Loucy (cell line): Measurements from ENCODE around the gene RPH3AL.
"Not testable (repeated sequence)": the region's sequence is repeated elsewhere in the genome, so short reads cannot be mapped to it uniquely, and the experiment has no call there.

Source experiments
- H2AFZ ChIP-seq: fragments of 200-600 bp; sonication (generic); 2 replicates; pipeline ENCODE4 v1.6.0; 2016; ENCODE audit warnings: antibody characterized with exemption, mild to moderate bottlenecking, low read length, moderate library complexity
- H3F3A ChIP-seq: fragments of 200-600 bp; 2 replicates; pipeline ENCODE4 v1.6.0; 2016; ENCODE audit warnings: antibody characterized with exemption, low read depth, mild to moderate bottlenecking
- H3K27me3 ChIP-seq: fragments of 200-600 bp; sonication (generic); 2 replicates; pipeline ENCODE4 v1.6.1; 2014; ENCODE audit warnings: low read length, mild to moderate bottlenecking; ENCODE audit not compliant: insufficient read depth, poor library complexity, severe bottlenecking
- H3K36me3 ChIP-seq: fragments of 200-600 bp; sonication (generic); 2 replicates; pipeline ENCODE4 v1.6.1; 2016; ENCODE audit warnings: low read length; ENCODE audit not compliant: insufficient read depth
- H3K4me1 ChIP-seq: fragments of 200-600 bp; sonication (generic); 2 replicates; pipeline ENCODE4 v1.5.1; 2014; ENCODE audit warnings: low read length, mild to moderate bottlenecking; ENCODE audit not compliant: insufficient read depth, poor library complexity, severe bottlenecking
- H3K4me2 ChIP-seq: fragments of 200-600 bp; sonication (generic); 2 replicates; pipeline ENCODE4 v1.6.0; 2014; ENCODE audit warnings: antibody characterized with exemption, low read length, low read depth, mild to moderate bottlenecking; ENCODE audit not compliant: poor library complexity, severe bottlenecking
- H3K4me3 ChIP-seq: fragments of 200-600 bp; sonication (generic); 2 replicates; pipeline ENCODE4 v1.5.1; 2014; ENCODE audit warnings: low read length, mild to moderate bottlenecking, mixed read lengths; ENCODE audit not compliant: poor library complexity, severe bottlenecking
- H3K79me2 ChIP-seq: fragments of 200-600 bp; sonication (generic); 2 replicates; pipeline ENCODE4 v1.6.1; 2014; ENCODE audit warnings: low read length; ENCODE audit not compliant: insufficient read depth
- H3K9ac ChIP-seq: fragments of 200-600 bp; sonication (generic); 2 replicates; pipeline ENCODE4 v1.6.0; 2014; ENCODE audit warnings: mild to moderate bottlenecking, low read depth, low read length, moderate library complexity; ENCODE audit not compliant: poor library complexity, severe bottlenecking
- H3K9me2 ChIP-seq: fragments of 200-600 bp; sonication (generic); replicated peaks from 2 replicates; pipeline ENCODE4 v1.6.1; 2016; ENCODE audit warnings: low read depth, low read length, mixed read lengths
- H3K9me3 ChIP-seq: fragments of 200-600 bp; sonication (generic); 2 replicates; pipeline ENCODE4 v1.6.1; 2014; ENCODE audit warnings: mild to moderate bottlenecking, antibody characterized with exemption, low read length, low read depth; ENCODE audit not compliant: insufficient read depth
- H4K20me1 ChIP-seq: fragments of 200-600 bp; sonication (generic); 2 replicates; pipeline ENCODE4 v1.6.0; 2014; ENCODE audit warnings: antibody characterized with exemption, low read length, mild to moderate bottlenecking; ENCODE audit not compliant: insufficient read depth, poor library complexity, severe bottlenecking
- EZH2phosphoT487 ChIP-seq: fragments of 200-600 bp; IDR thresholded peaks from 2 replicates; pipeline ENCODE4 v1.6.1; 2018; ENCODE audit warnings: antibody characterized with exemption, mild to moderate bottlenecking, moderate library complexity, borderline replicate concordance
- TF ChIP-seq, protein P1 (sequence below): fragments of 200-600 bp; sonication (generic); conservative IDR thresholded peaks from 2 replicates; pipeline ENCODE4 v1.5.1; 2014; ENCODE audit warnings: mild to moderate bottlenecking, antibody characterized with exemption, low read length

The RPH3AL gene

DNA sequence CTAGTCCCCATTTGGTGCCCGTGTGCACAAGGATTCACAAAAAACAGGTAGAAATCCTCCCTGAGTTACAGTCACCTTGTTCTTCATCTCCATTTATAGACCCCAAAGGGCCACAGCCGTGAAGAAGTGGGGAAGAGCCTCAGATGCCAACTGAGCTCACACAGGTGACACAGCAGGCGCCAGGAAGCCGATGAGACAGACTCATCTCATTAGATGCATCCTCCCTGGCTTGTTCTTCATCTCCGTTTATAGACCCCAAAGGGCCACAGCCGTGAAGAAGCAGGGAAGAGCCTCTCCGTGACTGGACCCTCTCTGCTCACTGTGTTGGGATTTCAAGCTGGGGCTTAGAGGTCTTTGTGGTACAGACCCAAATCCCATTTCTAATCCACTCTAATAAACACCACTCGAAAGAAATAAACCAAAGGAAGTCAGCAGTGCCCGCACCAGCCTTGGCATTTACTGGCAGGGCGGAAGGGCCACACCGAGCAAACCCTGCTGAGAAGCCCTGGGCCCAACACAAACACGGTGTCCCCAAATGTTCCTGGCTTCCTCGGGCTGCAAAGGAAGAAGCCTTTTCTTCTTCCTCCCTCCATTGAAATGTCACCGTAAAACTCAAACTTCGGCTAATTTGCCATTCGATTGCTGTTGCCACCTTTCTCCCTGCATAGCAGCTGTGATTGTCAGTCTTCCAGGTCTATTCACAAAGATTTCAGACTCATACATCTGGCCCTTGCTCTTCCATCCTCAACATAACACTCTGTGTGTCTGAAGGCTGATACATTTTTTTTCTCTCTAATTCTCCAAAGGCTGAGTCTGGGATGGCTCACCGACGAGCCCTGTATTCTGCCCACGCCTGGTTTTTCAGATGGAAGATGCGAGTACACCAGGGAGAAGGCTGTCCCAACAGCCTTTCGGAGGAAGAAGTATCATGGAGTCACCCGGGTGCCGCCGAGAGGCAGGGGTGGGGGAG, 126.2 kb downstream of the RPH3AL start:
- no peak overlapping the region for H3K4me3 ChIP-seq
- H3K27me3 ChIP-seq: no peaks in the 10 kb centered on the region
- peaks cover 5% of the 10 kb centered on the region for H3K4me1 ChIP-seq
- H3F3A ChIP-seq: no peaks in the 10 kb centered on the region
- H2AFZ ChIP-seq: no peak overlapping the region
- H3K9ac ChIP-seq: no peak overlapping the region
- TF ChIP-seq EZH2phosphoT487: no peak
- TF ChIP-seq, protein P1, sequence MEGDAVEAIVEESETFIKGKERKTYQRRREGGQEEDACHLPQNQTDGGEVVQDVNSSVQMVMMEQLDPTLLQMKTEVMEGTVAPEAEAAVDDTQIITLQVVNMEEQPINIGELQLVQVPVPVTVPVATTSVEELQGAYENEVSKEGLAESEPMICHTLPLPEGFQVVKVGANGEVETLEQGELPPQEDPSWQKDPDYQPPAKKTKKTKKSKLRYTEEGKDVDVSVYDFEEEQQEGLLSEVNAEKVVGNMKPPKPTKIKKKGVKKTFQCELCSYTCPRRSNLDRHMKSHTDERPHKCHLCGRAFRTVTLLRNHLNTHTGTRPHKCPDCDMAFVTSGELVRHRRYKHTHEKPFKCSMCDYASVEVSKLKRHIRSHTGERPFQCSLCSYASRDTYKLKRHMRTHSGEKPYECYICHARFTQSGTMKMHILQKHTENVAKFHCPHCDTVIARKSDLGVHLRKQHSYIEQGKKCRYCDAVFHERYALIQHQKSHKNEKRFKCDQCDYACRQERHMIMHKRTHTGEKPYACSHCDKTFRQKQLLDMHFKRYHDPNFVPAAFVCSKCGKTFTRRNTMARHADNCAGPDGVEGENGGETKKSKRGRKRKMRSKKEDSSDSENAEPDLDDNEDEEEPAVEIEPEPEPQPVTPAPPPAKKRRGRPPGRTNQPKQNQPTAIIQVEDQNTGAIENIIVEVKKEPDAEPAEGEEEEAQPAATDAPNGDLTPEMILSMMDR: no peak
- no peaks in the 10 kb centered on the region for H3K9me2 ChIP-seq
- H3K4me2 ChIP-seq: no peak overlapping the region
- no peaks in the 10 kb centered on the region for H3K9me3 ChIP-seq
- no peaks in the 10 kb centered on the region for H3K79me2 ChIP-seq
- H3K36me3 ChIP-seq: no peaks in the 10 kb centered on the region
- H4K20me1 ChIP-seq: no peaks in the 10 kb centered on the region

DNA sequence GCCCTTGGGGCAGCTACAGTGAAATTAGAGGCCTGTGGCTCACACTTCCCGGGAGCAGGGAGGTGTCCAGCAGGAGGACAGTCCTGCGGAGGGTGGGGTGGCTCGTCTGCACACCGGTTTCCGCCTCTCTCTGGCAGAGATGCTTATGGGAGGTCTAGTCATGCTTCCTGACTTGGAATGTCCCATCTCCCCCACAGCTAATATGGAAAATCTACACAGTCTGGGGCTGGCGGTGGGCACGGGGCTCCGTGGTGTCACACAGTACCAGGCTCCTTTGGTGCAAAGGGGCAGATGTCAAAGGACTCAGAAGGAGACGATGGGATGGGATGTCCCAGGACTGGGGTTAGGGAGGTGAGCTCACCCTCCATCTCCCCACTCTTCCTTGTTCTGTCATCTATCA, 127.1 kb downstream of the RPH3AL start:
- Histone ChIP-seq H3K27me3 (no peaks in the 10 kb centered on the region), H2AFZ (no peak overlapping the region), H4K20me1 (no peaks in the 10 kb centered on the region), H3K79me2 (no peaks in the 10 kb centered on the region), H3K4me1 (peaks cover 5% of the 10 kb centered on the region), H3F3A (no peaks in the 10 kb centered on the region), H3K9ac (no peak overlapping the region), H3K4me3 (no peak overlapping the region), H3K36me3 (no peaks in the 10 kb centered on the region), H3K4me2 (no peak overlapping the region), H3K9me2 (no peaks in the 10 kb centered on the region), H3K9me3 (no peaks in the 10 kb centered on the region)
- TF ChIP-seq, protein P1: no peak
- TF ChIP-seq EZH2phosphoT487: no peak

DNA sequence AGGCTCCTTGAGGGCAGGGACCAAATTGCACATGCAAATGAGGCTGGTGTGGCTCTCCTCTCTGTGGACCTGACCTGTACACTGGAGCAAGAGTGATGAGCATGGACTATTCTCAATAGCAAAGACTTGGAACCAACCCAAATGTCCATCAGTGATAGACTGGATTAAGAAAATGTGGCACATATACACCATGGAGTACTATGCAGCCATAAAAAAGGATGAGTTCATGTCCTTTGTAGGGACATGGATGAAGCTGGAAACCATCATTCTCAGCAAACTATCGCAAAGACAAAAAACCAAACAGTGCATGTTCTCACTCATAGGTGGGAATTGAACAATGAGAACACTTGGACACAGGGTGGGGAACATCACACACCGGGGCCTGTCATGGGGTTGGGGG, 128.0 kb downstream of the RPH3AL start:
- not testable (repeated sequence) for H3K79me2 ChIP-seq, H4K20me1 ChIP-seq, H3F3A ChIP-seq, H3K4me3 ChIP-seq, H3K4me1 ChIP-seq, H3K9me2 ChIP-seq, H3K36me3 ChIP-seq, H3K4me2 ChIP-seq, H3K27me3 ChIP-seq, H3K9me3 ChIP-seq, H3K9ac ChIP-seq, H2AFZ ChIP-seq
